Breast epithelium (tissue), 4 donors: ENCODE measurements around the gene PTGS2. TPM values are rescaled to one million over a fixed set of nuclear protein-coding genes. Genes with fewer than 3 reads are reported as not detected.

Experiments used
- DNase-seq, 2 donors: peaks; one replicate each; pipeline ENCODE4 v3.0.0-alpha.2; 2019; ENCODE audit warnings: low spot score in 2 of 2
- H3K27ac ChIP-seq, 2 donors: fragments of 200-600 bp; sonication (generic) in 1 of 2; one replicate each; pipeline ENCODE4 v1.5.1; 2016 to 2019; ENCODE audit warnings: mild to moderate bottlenecking in 1 of 2
- H3K27me3 ChIP-seq, 2 donors: fragments of 200-600 bp; sonication (generic) in 1 of 2; one replicate each; pipeline versions ENCODE4 v1.5.1 to v1.6.0; 2017 to 2019; ENCODE audit warnings: control low read depth in 1 of 2, mild to moderate bottlenecking in 1 of 2
- H3K36me3 ChIP-seq: fragments of 200-600 bp; one replicate; pipeline ENCODE4 v1.5.1; 2019
- H3K4me1 ChIP-seq, 2 donors: fragments of 200-600 bp; sonication (generic); one replicate each; pipeline ENCODE4 v1.5.1; 2016 to 2019; ENCODE audit warnings: control low read depth in 1 of 2
- H3K4me3 ChIP-seq, 3 donors: fragments of 200-600 bp; sonication (generic); 1 replicate in 2 of 3; 2 replicates in 1 of 3; pipeline ENCODE4 v1.5.1; 2016 to 2019; ENCODE audit warnings: mild to moderate bottlenecking in 3 of 3, moderate library complexity in 2 of 3
- H3K9me3 ChIP-seq, 2 donors: fragments of 200-600 bp; sonication (generic) in 1 of 2; one replicate each; pipeline ENCODE4 v1.5.1; 2016 to 2019; ENCODE audit warnings: control low read depth in 1 of 2
- POLR2A ChIP-seq: fragments of 450-650 bp; IDR thresholded peaks from one replicate; pipeline ENCODE4 v1.6.1; 2016; ENCODE audit warnings: antibody characterized with exemption, mild to moderate bottlenecking, moderate library complexity
- POLR2AphosphoS5 ChIP-seq, 3 donors: sonication (generic); formaldehyde crosslinking; IDR thresholded peaks; one replicate each; pipeline ENCODE4 v1.6.1; 2017; ENCODE audit warnings: antibody characterized with exemption in 3 of 3
- intact Hi-C: fragments of 100-400 bp; cut with DNase I; formaldehyde crosslinking; loops from one replicate; pipeline ENCODE4 v1.15.1; 2023; ENCODE audit warnings: low total_unique reads
- total RNA-seq, 3 donors: library from RNA; depleted of rRNA; stranded (reverse); fragments of >200 nt; gene quantifications; one replicate each; pipeline ENCODE4 v1.1.0, GENCODE V29; 2016
- TF ChIP-seq, protein P1 (sequence below), 3 donors: fragments of 450-650 bp; IDR thresholded peaks; one replicate each; pipeline ENCODE4 v1.5.1; 2016 to 2017; ENCODE audit warnings: antibody characterized with exemption in 3 of 3, mild to moderate bottlenecking in 3 of 3, moderate library complexity in 3 of 3

The PTGS2 gene
- total RNA-seq, 3 donors from 2014 or later: 1.3 to 7.6 (median 1.6) TPM

- TF ChIP-seq, protein P1, sequence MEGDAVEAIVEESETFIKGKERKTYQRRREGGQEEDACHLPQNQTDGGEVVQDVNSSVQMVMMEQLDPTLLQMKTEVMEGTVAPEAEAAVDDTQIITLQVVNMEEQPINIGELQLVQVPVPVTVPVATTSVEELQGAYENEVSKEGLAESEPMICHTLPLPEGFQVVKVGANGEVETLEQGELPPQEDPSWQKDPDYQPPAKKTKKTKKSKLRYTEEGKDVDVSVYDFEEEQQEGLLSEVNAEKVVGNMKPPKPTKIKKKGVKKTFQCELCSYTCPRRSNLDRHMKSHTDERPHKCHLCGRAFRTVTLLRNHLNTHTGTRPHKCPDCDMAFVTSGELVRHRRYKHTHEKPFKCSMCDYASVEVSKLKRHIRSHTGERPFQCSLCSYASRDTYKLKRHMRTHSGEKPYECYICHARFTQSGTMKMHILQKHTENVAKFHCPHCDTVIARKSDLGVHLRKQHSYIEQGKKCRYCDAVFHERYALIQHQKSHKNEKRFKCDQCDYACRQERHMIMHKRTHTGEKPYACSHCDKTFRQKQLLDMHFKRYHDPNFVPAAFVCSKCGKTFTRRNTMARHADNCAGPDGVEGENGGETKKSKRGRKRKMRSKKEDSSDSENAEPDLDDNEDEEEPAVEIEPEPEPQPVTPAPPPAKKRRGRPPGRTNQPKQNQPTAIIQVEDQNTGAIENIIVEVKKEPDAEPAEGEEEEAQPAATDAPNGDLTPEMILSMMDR (IDR thresholded peaks at IDR 0.05): no peak
- TF ChIP-seq POLR2AphosphoS5 (IDR thresholded peaks at IDR 0.05) (no peak), POLR2A (no peak)
- intact Hi-C loops: no loop called here
- H3K27ac ChIP-seq: no peak overlapping the region
- no peaks in the 10 kb centered on the region for H3K4me1 ChIP-seq
- no peak overlapping the region for H3K4me3 ChIP-seq
- no peaks in the 10 kb centered on the region for H3K9me3 ChIP-seq
- H3K27me3 ChIP-seq: no peaks in the 10 kb centered on the region
- no peak for DNase-seq
- no peaks in the 10 kb centered on the region for H3K36me3 ChIP-seq
These were observed 20.3 kb downstream of the PTGS2 start for GRCh38 chr1:186659890-186660341.

GRCh38 chr1:186658999-186659398 lies 21.2 kb downstream of the PTGS2 start:
- intact Hi-C loops: no loop called here

DNA sequence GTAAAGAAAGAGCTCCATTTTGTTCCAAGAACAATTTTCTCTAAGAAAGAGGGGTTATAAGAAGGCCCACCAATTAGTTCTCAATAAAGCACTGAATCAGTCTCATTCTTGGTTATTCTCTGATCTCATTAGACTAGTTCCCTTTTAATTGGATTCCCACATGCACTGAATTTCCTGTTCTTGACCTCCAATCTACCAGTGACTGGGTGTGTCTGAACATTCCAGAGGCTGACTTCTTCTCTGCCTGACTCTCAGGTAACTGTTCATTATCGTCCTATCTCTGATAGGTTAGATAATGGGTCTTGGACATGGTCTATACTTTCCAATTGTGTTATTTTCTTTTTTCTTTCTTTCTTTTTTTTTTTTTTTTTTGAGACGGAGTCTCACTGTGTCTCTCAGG lies 22.7 kb downstream of the PTGS2 start:
- no peak for DNase-seq
- Histone ChIP-seq H3K9me3 (no peaks in the 10 kb centered on the region), H3K4me3 (no peak overlapping the region), H3K27me3 (no peaks in the 10 kb centered on the region), H3K36me3 (no peaks in the 10 kb centered on the region), H3K27ac (no peak overlapping the region), H3K4me1 (no peaks in the 10 kb centered on the region)
- intact Hi-C loops: no loop called here
- TF ChIP-seq POLR2AphosphoS5 (IDR thresholded peaks at IDR 0.05): no peak
- no peak for TF ChIP-seq POLR2A
- TF ChIP-seq, protein P1 (IDR thresholded peaks at IDR 0.05): no peak

More at GRCh38 chr1:186658999-186659398, 21.2 kb downstream of the PTGS2 start:
- Histone ChIP-seq H3K4me1 (no peaks in the 10 kb centered on the region), H3K27me3 (no peaks in the 10 kb centered on the region), H3K4me3 (no peak overlapping the region), H3K36me3 (no peaks in the 10 kb centered on the region), H3K27ac (no peak overlapping the region), H3K9me3 (no peaks in the 10 kb centered on the region)
- TF ChIP-seq POLR2A (no peak), POLR2AphosphoS5 (IDR thresholded peaks at IDR 0.05) (no peak)
- TF ChIP-seq, protein P1 (IDR thresholded peaks at IDR 0.05): no peak
- no peak for DNase-seq

- H3K27me3 ChIP-seq: no peaks in the 10 kb centered on the region
- no peaks in the 10 kb centered on the region for H3K36me3 ChIP-seq
- no peak overlapping the region for H3K27ac ChIP-seq
- DNase-seq: no peak
- intact Hi-C loops: no loop called here
- TF ChIP-seq, protein P1 (IDR thresholded peaks at IDR 0.05): no peak
- TF ChIP-seq POLR2A (no peak), POLR2AphosphoS5 (IDR thresholded peaks at IDR 0.05) (no peak)
- H3K4me3 ChIP-seq: no peak overlapping the region
- H3K4me1 ChIP-seq: no peaks in the 10 kb centered on the region
- no peaks in the 10 kb centered on the region for H3K9me3 ChIP-seq
These were observed 24.3 kb downstream of the PTGS2 start for GRCh38 chr1:186655876-186656275.

GRCh38 chr1:186654741-186655140 lies 25.5 kb downstream of the PTGS2 start:
- Histone ChIP-seq H3K27ac (no peak overlapping the region), H3K9me3 (no peaks in the 10 kb centered on the region), H3K27me3 (no peaks in the 10 kb centered on the region), H3K4me3 (no peak overlapping the region), H3K4me1 (no peaks in the 10 kb centered on the region), H3K36me3 (no peaks in the 10 kb centered on the region)
- intact Hi-C loops: no loop called here
- no peak for DNase-seq
- TF ChIP-seq POLR2A (no peak), POLR2AphosphoS5 (IDR thresholded peaks at IDR 0.05) (no peak)
- TF ChIP-seq, protein P1 (IDR thresholded peaks at IDR 0.05): no peak
